ENCODE measurements around the gene ZBED4.

- TF ChIP-seq CTCF (conservative IDR thresholded peaks at IDR 0.05 in 1 of 2, IDR thresholded peaks at IDR 0.05 in 1 of 2; ENCODE audit: low read depth in 1 of 2, low read length in 2 of 2) (no peak), EZH2 (IDR thresholded peaks at IDR 0.05; ENCODE audit: low read length, missing control alignments) (no peak)
Observed at GRCh38 chr22:49903322-49904039, 49.8 kb downstream of the ZBED4 start.

Measured in fibroblast of lung (primary cell).